Hepatocyte (in vitro differentiated cells): ENCODE results near the gene PI4KA.

Source experiments
- EZH2 ChIP-seq: fragments of 200-600 bp; sonication (generic); IDR thresholded peaks from 2 replicates; pipeline ENCODE4 v1.6.1; 2016; ENCODE audit warnings: antibody characterized with exemption, mild to moderate bottlenecking, borderline replicate concordance
- TF ChIP-seq, protein P1 (sequence below): fragments of 200-600 bp; sonication (generic); IDR thresholded peaks from 2 replicates; pipeline ENCODE4 v1.5.1; 2016; ENCODE audit warnings: antibody characterized with exemption, mild to moderate bottlenecking; ENCODE audit not compliant: poor library complexity

GRCh38 chr22:20852503-20852902, 6.1 kb downstream of the PI4KA start:
- TF ChIP-seq, protein P1, sequence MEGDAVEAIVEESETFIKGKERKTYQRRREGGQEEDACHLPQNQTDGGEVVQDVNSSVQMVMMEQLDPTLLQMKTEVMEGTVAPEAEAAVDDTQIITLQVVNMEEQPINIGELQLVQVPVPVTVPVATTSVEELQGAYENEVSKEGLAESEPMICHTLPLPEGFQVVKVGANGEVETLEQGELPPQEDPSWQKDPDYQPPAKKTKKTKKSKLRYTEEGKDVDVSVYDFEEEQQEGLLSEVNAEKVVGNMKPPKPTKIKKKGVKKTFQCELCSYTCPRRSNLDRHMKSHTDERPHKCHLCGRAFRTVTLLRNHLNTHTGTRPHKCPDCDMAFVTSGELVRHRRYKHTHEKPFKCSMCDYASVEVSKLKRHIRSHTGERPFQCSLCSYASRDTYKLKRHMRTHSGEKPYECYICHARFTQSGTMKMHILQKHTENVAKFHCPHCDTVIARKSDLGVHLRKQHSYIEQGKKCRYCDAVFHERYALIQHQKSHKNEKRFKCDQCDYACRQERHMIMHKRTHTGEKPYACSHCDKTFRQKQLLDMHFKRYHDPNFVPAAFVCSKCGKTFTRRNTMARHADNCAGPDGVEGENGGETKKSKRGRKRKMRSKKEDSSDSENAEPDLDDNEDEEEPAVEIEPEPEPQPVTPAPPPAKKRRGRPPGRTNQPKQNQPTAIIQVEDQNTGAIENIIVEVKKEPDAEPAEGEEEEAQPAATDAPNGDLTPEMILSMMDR = no peak
- TF ChIP-seq EZH2 = no peak
